HTERT RPE-1 (cell line): ENCODE results near the gene IRF2BPL.

Experiments
- in situ Hi-C: fragments of 300-500 bp; cut with MboI; formaldehyde crosslinking; loops from 4 replicates; pipeline ENCODE4 v1.14.3; 2020; ENCODE audit warnings: low sequenced_read_pairs

Gene IRF2BPL

DNA sequence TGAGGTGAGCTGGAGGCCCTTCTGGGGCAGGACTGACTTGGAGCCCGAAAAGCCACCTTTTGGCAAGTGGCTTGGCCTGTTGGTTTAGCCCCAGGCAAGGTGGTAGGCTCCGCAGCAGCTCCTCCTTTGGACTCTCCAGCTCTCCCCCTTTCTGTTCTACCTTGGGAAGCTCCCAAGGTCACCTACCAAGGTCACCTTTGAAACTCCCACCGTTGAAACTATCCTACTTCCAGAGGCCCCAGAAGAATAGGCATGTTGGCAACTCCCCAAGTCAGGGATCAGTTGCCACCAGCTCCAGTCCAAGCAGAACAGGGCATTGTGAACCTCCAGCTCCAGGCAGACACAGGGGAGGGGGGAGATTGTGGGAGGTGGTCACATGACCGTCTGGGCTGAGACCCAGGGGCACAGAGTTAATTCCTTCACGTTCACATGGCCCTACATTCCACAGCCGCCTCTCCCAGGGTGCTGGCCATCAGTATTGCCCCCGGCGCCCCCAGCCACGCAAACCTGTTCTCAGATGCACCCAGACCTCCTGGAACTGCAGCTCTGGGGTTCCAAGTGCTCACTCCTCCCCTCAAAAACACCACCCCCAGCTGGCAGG lies 14.4 kb downstream of the IRF2BPL start:
- in situ Hi-C loops: no loop called here

DNA sequence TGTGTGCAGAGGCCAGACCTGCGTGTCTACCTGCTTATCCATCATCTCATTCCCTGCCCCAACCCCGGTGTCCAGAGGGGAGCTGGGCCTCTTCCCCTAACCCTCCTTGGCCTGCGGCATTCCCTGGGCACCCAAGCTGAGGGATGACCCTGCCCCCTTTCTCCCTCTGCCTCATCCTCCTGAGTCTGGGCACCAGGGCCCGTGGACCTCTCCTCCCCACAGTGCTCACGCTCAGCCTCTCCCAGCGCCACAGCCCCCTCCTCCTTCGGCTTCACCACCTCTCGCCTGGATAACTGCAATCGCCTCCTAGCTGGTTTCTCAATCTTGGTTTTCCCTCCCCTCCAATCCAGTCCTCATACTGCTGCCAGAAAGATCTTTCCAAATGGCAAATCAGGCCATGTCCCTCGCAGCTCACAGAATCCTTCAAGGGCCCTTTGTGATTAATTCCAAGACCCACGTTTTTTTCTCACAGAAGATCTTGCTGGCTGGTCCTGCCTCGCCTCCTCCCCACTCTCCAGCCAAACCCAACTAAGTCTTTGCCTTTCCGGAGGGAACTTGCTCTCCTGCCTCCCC lies 16.2 kb downstream of the IRF2BPL start:
- in situ Hi-C loops: no loop called here

DNA sequence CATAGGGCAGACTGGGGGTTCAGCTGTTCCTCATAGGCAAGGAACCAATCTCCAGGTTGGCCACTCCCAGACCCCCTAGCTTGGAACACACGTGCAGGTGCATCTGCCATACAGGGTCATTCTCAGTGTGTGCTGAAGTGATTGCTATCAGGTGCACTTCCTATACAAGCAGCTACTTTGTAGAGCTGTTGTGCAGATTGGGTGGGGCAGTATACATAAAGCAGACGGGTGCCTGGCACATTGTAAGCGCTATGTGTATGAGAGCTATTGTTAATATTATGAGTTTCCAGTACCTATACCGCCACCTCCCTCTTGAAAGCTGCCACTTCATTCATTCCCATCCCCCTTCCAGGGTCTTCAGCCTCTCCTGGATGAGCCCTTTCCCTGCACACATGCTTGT lies 17.3 kb downstream of the IRF2BPL start:
- in situ Hi-C loops: no loop called here

DNA sequence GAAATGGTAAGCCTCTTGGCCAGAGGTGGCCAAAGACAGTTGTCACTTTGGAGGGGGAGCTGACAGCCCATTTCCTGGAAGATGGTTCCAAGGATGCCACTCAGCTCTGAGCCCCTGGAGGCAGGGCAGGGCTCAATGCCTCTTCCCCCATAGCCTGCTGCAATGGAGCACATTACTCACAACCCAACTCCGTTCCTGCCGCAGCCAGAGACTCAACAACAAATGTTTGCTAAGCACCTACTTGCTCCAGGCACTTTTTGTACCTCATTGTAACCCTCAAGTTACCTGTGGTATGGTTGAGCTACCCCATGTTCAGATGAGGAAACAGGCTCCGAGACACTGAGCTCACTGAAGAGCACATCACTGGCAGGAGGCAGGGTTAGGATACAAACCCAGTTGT lies 19.5 kb downstream of the IRF2BPL start:
- in situ Hi-C loops: no loop called here

DNA sequence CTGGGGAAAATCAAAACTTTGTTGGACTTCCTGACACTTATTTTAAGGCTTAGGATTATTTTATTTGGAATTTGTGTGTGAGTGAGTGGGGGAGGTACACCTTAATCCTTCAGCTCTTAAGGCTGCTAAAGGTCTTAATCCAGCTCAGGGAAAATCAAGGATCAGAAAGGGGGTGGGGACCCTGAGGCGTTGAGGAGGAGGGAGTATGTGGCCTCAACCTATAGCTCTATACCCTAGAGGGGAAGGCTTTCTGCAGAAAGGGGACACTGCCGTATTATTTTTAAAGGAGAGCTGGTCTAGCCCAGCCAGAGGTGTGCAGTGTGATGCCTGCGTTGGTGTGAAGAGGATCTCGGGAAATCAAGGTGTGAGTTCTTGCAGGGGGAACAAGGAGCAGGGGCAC lies 20.0 kb downstream of the IRF2BPL start:
- in situ Hi-C loops: no loop called here

DNA sequence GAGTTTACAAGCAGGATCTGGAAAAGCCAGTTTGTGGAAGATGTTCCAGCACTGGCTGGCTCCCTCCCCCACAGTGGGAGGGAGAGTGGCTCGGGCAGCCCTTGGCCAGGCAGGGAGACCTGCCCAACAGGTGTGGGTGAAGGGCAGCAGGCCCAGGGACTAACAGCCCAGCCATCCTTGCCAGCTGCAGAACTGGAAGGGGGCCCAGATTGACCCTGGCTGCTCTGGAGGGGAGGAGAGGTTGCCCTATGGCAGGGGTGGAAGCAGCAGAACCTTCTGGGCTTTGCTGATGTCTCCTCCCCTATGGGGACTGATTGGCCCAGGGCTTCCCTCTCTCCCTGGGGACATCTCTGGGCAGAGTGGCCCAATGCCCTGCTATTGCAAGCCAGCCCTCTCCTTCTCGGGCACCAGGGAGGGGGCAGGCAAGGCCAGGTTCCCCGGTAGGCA lies 20.5 kb downstream of the IRF2BPL start:
- in situ Hi-C loops: no loop called here

DNA sequence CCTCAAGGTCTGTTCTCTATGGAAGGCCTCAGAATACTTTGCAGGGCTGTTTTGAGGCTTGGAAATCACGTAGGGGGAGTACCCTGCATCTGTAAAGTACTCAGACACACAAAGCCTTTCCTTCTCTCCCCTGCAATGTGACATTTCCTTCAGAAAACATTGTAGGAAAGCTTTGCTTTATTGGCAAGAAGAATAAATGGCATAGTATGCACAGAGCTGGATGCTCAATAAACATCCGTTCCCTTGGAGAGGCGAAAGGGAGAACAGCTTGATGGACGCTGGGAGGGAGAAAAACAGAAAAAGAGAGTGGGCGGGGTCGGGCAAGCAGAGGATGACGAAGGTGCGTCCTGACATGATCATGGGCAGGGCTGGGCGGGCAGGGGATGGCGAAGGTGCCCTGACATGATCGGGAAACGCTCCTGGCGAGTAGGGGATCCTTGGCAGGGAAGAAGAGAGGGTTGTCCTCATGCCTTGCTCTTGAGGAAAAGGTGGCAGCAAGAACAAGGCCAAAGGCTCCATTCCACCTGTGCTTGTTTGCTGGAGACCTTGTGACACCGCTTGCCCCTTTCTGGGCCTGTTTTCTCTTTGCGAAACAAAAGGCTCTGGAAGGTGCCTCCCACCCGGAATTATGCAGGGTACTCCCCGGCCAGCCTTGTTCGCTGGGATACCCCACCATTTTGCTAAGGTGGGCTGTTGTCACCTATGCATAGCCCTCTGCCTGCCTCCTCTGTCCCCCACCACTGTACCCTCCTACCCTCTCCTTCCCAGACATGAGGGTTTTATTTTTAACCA lies 21.1 kb downstream of the IRF2BPL start:
- in situ Hi-C loops: no loop called here

DNA sequence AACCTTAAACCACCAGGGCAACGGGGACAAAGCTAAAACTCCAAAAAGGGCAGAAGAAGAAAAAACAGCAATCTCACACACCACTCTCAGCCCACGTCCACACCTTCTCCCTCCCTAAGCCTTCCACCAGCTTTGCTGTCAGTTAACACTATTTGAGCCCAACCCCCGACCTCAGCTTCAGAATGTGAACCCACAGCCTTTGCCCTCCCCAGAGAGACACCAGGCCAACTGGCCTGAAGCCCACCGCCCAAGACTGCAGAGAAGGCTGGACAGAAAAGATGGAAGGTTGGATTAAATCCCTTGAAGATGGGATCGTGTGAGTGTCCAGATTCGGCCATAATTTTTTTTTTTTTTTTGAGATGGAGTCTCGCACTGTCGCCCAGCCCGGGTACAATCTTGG lies 22.4 kb downstream of the IRF2BPL start:
- in situ Hi-C loops: no loop called here

DNA sequence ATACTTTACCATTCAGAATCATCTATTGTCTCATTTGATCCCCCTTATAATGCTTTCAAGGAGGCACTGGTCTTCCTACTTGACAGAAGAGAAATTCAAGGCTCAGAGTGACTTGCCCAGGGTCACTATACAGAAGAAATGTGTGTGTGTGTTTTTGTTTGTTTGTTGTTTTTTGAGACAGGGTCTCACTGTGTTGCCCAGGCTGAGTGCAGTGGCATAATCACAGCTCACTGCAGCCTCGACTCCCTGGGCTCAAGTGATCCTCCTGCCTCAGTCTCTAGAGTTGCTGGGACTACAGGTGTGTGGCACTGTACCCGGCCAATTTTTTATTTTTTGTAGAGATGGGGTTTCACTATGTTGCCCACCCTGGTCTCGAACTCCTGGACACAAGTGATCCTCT lies 22.9 kb downstream of the IRF2BPL start:
- in situ Hi-C loops: no loop called here

DNA sequence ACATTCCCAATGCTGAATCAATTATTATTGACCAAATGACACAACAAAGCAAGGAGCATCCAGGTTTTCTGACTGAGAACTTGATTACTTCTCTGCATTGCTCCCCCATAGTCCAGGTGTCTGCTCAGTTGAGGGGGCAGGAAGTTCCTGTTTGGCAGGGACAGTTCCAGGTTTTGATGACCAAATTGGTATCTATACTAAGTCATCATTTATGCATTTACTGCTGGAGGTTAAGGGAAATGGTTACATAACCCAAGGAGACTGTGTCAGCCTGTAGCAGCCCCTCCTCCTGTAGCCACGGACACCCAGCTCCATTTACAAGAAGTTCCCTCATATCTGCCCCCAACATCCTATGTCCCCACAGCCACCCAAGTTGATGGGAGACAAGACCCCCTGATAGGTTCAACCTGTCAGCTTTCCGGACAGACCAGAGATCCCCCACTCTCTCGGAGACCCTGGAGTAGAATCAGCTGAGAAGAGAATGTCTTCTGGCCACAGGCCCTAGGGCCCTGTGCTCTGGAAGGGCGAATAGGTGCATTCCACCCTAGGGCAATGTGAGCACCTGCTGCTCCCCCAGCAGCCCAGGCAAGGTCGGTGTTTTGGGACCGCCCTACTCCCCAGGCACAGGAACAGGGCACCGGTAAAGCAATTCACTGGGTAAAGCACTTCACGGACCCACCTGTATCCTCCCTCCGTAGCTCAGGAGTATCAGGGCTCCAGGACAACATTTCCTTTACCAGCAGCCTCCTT lies 23.6 kb downstream of the IRF2BPL start:
- in situ Hi-C loops: no loop called here

DNA sequence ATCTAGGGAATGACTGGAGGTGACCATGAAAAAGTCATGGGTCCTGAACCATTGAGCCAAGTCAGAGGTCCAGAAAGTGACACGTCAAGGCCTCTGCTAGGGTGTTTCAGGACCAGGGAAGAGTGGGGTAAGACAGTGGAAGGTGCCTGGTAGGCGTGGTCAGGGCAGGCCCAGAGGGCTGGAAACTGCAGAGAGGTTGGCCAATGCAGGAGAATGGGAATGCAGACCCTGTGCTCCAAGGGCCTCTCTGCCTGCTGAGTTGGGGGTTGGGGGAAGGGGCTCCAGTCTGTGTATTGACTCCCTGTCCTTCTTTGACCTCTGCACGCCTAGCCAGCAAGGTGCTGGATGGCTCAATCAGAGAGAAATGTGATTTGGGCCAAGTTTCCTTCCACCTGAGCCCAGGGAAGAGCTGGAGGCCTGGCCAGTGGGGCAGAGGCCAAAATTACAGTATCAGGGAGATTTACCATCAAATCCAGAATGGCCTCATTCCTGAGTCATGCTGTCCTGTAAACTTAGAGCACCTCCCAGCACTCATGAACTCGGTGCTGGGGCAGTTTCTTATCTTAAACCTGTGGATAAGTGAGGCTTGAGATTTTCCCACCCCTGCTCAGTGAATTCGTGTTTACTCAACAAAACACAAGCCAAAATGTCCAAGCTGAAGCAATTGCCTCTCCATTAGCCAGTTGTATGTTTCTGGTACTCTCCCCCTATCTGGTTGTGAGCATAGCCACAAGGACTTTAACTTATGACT lies 24.4 kb downstream of the IRF2BPL start:
- in situ Hi-C loops: no loop called here

DNA sequence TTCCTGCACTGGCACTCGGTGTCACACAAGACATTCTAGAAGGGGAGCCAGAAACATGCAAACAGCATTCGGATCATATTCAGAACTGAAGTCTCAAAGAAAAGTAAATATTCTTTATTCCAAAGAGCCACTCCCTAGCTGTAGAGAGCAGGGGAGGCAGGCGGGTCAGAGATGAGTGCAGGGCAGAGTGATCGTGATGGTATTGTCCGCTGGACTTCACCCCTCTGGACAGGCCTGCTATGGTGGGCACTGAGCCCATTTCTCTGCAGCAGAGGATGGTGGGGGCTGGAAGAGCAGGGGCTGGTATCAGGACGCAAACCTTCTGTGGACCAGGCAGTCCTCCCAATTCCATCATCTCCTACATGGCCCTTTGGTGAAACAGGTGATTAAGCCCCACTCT lies 25.6 kb downstream of the IRF2BPL start:
- in situ Hi-C loops: no loop called here

DNA sequence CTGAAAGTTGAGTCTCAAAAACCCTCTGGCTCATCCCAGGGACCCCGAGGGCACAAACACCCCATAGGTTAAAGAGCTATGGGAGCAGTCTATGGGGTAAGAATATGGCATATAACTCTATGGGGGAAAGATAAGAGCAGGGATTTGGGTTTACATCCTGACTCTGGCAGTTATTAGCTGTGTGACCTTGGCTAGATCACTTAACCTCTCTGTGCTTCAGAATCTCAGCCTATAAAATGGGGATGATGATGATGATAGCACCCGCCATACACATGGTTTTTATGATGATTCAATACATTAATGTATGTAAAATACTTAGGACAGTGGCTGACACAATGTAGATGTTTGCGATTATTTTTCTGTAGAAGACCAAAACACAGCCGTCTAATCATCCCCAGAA lies 26.2 kb downstream of the IRF2BPL start:
- in situ Hi-C loops: no loop called here

DNA sequence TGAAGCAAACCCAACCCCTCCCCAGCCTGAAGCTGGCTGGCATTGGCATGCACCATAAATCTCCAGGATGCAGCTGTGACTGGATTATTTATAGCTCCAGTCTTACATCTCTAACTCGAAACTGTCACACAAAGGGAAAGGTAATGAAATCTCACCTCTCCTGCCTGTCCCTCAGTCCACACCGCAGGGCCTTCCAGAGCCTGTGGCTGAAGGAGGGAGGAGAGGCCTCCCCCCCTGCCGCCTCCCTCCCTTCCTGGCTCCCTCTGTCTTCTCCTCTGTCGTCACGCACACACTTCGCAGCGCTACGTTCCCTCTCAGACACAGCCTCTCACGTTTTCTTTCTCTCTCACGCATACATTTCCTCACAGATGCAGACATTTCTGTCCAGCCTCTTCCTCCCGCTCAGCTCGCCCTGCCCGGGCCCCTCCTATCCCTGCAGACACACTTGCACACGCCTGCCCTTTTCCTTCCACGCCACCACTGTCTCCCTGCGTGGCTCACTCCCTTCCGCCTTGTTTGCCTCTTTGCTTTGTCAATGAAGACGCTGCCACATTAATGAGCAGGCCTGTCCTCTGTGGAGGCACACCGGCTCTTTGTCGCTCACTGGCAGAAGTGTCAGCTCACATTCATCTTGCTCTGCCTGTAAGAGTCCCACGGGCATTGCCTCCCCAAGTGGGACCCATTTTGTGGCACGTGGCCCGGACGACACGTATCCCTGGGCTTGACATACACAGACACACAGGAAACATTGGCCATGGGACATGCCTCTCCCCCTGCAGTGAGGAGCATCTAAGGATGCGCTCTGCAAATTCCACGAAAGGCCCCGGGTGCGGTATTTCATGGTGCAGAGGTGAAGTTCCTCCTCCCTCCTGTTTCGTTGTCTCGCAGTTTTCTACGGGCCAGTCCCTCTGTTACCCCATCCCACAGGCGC lies 27.9 kb downstream of the IRF2BPL start:
- in situ Hi-C loops: no loop called here

DNA sequence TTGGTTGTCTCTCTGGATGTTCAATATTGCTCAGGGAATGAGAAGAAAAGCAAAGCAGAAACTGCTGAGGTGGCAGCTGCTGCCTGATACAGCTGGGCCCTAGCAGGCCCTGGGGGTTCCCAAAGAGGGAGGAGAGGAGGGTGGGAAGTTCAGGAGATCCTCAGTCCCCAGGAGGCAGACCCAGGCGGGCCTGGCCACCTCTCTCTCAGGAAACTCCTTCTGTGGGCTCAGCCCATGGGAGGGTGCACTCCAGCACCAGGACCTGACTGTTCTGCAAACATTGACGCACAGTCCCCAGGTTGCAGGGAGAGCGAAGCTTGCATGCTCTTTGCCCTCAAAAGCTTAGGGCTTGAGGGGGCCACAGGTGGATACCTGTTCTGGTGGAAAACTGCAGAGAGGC lies 29.6 kb downstream of the IRF2BPL start:
- in situ Hi-C loops: no loop called here

DNA sequence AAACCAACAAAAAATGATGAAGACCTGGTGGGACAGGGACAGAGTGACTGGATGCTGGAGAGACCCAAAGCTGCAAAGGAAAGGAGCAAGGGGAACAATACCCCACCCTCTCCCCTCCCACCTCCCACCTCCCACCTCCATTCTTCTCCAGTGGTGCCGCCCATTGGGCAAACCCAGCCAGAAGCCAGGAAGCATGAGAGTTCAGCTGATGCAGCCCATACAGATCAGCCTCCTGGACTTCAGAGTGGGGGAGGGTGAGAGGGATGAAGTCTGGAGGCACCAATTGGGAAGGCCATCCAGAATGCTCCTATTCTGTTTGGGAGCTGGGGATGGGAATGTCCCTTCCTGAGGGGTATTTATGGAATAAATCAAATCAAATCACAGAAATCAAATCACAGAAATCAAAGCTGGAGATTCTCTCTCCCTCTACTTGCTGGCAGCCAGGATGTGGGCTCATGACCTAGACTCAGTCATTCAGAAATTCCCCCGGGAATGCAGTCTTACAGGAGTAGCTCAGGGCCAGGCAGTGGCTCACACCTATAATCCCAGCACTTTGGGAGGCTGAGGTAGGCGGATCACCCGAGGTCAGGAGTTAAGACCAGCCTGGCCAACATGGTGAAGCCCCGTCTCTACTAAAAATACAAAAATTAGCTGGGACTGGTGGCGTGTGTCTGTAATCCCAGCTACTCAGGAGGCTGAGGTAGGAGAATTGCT lies 31.1 kb downstream of the IRF2BPL start:
- in situ Hi-C loops: no loop called here

DNA sequence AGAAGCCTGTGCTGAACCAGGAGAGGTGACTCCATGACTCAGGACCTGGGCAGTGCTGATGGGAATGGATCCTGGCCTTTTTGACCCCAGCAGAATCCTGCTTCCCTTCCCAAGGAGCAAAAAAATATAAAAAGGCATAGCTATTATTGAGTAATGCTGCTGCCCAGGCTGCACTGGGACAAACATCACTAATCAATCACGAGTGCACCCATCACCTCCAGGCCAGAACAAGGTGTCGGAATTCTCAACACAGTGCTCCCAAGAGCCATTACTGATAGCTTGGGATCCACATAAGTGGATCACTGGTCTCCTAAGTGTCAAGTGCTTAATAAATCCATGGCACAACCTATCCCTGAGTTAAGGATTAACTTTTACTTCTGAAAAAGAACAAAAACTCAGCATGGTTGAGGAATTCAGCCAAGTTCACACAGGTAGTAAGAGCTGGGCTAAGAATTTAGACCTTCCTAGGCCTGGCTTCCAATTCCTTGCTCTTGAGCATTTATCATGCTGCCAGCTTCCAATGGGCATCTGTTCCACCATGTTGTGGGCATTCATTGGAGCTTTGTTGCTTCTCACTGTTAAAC lies 31.9 kb downstream of the IRF2BPL start:
- in situ Hi-C loops: no loop called here

DNA sequence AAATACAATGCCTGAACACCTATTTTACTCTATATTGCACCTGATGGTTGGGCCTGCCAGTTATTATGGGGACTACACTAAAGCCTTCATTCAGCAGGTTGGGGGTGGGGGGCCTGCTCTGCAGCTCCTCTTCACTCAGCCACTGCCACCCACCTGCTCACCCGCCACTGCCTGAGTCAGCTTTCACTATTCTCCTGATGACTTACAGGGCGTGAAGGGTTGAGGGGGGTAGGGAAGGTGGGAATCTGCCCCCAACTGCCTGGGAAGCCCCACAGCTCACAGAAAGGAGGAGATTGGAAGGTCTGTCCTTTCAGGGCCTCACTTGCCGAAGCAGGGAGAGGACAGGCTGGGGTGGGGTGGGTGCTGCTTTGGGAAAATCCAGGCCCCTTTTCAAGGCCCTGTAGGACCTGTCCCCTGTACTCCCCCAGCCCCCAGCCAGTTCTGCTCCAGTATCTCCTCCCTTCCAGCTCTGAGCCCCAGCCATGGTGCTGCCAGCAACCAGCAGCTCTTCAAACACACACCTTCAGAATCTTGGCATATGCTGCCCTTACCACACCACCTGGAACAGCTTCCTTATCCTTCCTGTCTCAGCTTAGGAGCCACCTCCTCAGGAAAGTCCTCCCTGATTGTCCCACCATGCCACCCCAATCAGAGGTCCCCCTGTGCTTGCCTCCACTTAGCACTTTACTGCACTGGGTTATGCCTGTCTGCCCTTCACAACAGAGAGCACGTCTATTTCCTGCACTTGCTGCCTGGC lies 33.1 kb downstream of the IRF2BPL start:
- in situ Hi-C loops: no loop called here
